ENCODE data around the gene RPSA. TPM values are rescaled to one million over a fixed set of nuclear protein-coding genes. Genes with fewer than 3 reads are reported as not detected.

The RPSA gene
- polyA plus RNA-seq, 2 of the 4 experiments (the other 2 are of a cell fraction), result 2,484 to 3,141 TPM

DNA sequence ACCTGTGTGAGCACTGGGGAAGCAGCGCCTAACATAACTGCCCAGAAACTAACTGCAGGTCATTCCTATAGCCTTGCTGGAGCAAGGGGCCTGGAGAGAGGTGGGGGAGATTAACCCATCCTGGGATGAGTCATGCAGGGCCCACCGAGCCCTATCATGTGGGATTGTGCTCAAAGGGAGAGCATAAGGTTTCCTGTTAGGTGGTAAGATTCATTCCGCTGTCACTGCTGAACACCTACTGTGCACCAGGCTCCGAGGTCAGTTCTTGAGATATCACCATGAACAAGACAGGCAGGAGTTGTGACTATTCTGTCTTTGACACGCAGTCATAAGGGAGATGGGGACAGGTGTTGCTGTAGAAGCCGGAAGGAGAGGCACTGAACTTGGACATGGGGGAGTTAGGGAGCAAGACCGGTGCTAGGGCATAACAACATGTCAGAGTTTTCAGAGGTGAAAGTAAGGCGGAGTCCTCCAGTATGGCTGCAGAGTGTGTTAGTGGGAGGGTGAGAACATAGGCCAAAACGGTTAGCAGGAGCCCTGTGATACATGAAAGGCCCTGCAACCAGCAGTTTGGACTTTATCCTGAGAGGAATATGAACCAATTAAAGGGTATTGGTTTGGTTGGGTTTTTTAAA is 20.9 kb upstream of the RPSA start:
- FAIRE-seq, result no peak
- no peak for DNase-seq (ENCODE audit: low read depth in 1 of 2, low spot score in 1 of 2)
- POLR2A ChIA-PET, result interaction anchor here (1.6 kb wide), 1 partner anchor 21 kb away, joined by 10 read pairs; the partner anchor contains the start of gene RPSA
- 74% methylated on average over 9 of the region's 9 CpGs for WGBS (ENCODE audit: missing lambda C conversion rate)
- no peak for ATAC-seq
- peaks cover 18% of the 10 kb centered on the region; the same call in 2 of the 3 replicates for H3K4me1 ChIP-seq
- H3K4me2 ChIP-seq, result peak overlapping the region; percentile 73
- no peaks in the 10 kb centered on the region for H3K9me3 ChIP-seq
- no peak overlapping the region for H3K4me3 ChIP-seq
- CTCF ChIA-PET, result interaction anchor here (1.0 to 1.3 kb wide), 3 partner anchors 20 to 23 kb away, joined by 3 to 4 read pairs (median 3); partner anchors contain the start of gene RPSA
- no peak overlapping the region for H3K27ac ChIP-seq
- no peak for TF ChIP-seq HOXB13 (CRISPR knock-in tag; IDR thresholded peaks at IDR 0.05; ENCODE audit: low read depth)
- no peak for TF ChIP-seq FOXS1 (CRISPR knock-in tag; IDR thresholded peaks at IDR 0.05)
- no peak for TF ChIP-seq CBX8 (IDR thresholded peaks at IDR 0.05)
- TF ChIP-seq, protein P1, sequence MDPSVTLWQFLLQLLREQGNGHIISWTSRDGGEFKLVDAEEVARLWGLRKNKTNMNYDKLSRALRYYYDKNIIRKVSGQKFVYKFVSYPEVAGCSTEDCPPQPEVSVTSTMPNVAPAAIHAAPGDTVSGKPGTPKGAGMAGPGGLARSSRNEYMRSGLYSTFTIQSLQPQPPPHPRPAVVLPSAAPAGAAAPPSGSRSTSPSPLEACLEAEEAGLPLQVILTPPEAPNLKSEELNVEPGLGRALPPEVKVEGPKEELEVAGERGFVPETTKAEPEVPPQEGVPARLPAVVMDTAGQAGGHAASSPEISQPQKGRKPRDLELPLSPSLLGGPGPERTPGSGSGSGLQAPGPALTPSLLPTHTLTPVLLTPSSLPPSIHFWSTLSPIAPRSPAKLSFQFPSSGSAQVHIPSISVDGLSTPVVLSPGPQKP (IDR thresholded peaks at IDR 0.05; ENCODE audit: low read depth, low read length), result no peak
- TF ChIP-seq, protein P2, sequence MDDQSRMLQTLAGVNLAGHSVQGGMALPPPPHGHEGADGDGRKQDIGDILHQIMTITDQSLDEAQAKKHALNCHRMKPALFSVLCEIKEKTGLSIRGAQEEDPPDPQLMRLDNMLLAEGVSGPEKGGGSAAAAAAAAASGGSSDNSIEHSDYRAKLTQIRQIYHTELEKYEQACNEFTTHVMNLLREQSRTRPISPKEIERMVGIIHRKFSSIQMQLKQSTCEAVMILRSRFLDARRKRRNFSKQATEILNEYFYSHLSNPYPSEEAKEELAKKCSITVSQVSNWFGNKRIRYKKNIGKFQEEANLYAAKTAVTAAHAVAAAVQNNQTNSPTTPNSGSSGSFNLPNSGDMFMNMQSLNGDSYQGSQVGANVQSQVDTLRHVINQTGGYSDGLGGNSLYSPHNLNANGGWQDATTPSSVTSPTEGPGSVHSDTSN (IDR thresholded peaks at IDR 0.05), result no peak
- TF ChIP-seq RCOR1 (IDR thresholded peaks at IDR 0.05; ENCODE audit: low read depth, low read length), result no peak
- TF ChIP-seq NR3C1 (IDR thresholded peaks at IDR 0.05), result no peak
- no peak for TF ChIP-seq CHD4 (IDR thresholded peaks at IDR 0.05; ENCODE audit: borderline replicate concordance)
- no peak for TF ChIP-seq SMC3 (IDR thresholded peaks at IDR 0.05)
- no peak for TF ChIP-seq CHD2 (IDR thresholded peaks at IDR 0.05; ENCODE audit: low read length, partially characterized antibody)
- TF ChIP-seq POLR2AphosphoS2 (conservative IDR thresholded peaks at IDR 0.05; ENCODE audit: low read length), result no peak
- no peak for TF ChIP-seq HOXA7 (CRISPR knock-in tag; IDR thresholded peaks at IDR 0.05)
- TF ChIP-seq KDM5A (IDR thresholded peaks at IDR 0.05), result no peak
- no peak for TF ChIP-seq HOXB5 (CRISPR knock-in tag; IDR thresholded peaks at IDR 0.05)
- no peak for TF ChIP-seq KDM1A (IDR thresholded peaks at IDR 0.05; ENCODE audit: low read depth)
- TF ChIP-seq FOSL2 (IDR thresholded peaks at IDR 0.05), result no peak
- no peak for TF ChIP-seq FOSL2 (CRISPR knock-in tag; IDR thresholded peaks at IDR 0.05)
- TF ChIP-seq ZC3H11A (IDR thresholded peaks at IDR 0.05), result no peak

DNA sequence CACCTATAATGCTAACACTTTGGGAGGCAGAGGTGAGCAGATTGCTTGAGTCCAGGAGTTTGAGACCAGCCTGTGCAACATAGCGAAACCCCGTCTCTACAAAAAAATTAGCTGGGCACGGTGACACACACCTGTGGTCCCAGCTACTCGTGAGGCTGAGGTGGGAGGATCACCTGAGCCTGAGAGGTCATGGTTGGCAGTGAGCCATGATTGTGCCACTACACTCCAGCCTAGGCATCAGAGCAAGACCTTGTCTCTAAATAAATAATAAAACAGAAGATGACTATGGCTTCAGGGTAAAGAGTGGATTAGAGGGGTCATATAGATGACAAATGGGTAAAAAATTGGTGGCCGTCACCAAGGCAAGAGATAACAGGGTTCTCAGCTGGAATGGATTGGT is 20.2 kb upstream of the RPSA start:
- FAIRE-seq, result no peak
- H3K4me1 ChIP-seq, result peaks cover 18% of the 10 kb centered on the region; the same call in 2 of the 3 replicates
- DNase-seq (ENCODE audit: low read depth in 1 of 2, low spot score in 1 of 2), result no peak
- H3K27ac ChIP-seq, result no peak overlapping the region
- CTCF ChIA-PET, result interaction anchor here (0.8 to 1.2 kb wide), 2 partner anchors 9 to 20 kb away, joined by 3 to 4 read pairs; partner anchors contain the start of gene RPSA
- no peak overlapping the region for H3K4me2 ChIP-seq
- ATAC-seq, result no peak
- no peak overlapping the region for H3K4me3 ChIP-seq
- TF ChIP-seq ESRRA (IDR thresholded peaks at IDR 0.05; ENCODE audit: borderline replicate concordance, low read length) (no peak), JUN (IDR thresholded peaks at IDR 0.05) (no peak), SREBF2 (IDR thresholded peaks at IDR 0.05) (no peak), HOXB5 (CRISPR knock-in tag; IDR thresholded peaks at IDR 0.05) (no peak), TFCP2L1 (CRISPR knock-in tag; IDR thresholded peaks at IDR 0.05) (no peak), MYC (IDR thresholded peaks at IDR 0.05; ENCODE audit: borderline replicate concordance, low read length) (no peak)
- TF ChIP-seq, protein P3, sequence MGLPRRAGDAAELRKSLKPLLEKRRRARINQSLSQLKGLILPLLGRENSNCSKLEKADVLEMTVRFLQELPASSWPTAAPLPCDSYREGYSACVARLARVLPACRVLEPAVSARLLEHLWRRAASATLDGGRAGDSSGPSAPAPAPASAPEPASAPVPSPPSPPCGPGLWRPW (IDR thresholded peaks at IDR 0.05), result no peak
- 77% methylated on average over 5 of the region's 5 CpGs for WGBS (ENCODE audit: missing lambda C conversion rate)
- no peaks in the 10 kb centered on the region for H3K9me3 ChIP-seq
- POLR2A ChIA-PET, result no interaction called here
